HepG2 (cell line): ENCODE measurements around the gene SPRR3. TPM values are rescaled to one million over a fixed set of nuclear protein-coding genes. Genes with fewer than 3 reads are reported as not detected.

Experiments
- ATAC-seq: fragments of 200-7000 bp; cut with Tn5 transposase; 3 replicates; pipeline ENCODE4 v1.9.1; 2020; ENCODE audit warnings: mild to moderate bottlenecking, moderate library complexity
- BruUV-seq: library from RNA; stranded (reverse); fragments of 400-500 nt; replicated peaks from 2 replicates; lab custom pipeline; 2021; lab: Mats Ljungman, UMichigan
- CTCF ChIA-PET: fragments of 300-600 bp; formaldehyde crosslinking; extraction: SDS; loops from one replicate; lab custom pipeline; 2021; ENCODE audit warnings: low total read pairs, inconsistent platforms, low intra/inter-chr PET ratio; lab: Yijun Ruan, JAX
- POLR2A ChIA-PET: fragments of 350-600 bp; sonication (Branson Sonifier 250); formaldehyde crosslinking; loops from one replicate; lab custom pipeline; 2020; ENCODE audit warnings: antibody characterized with exemption, inconsistent platforms; lab: Yijun Ruan, JAX
- DNase-seq: peaks from one replicate; pipeline ENCODE4 v3.0.0-alpha.2; 2015; ENCODE audit warnings: low spot score
- FAIRE-seq: peaks from 3 replicates; lab custom pipeline; 2011; peaks lifted over from hg19 to GRCh38; lab: Jason Lieb, UNC
- H2AFZ ChIP-seq: one replicate; pipeline ENCODE4 v1.6.1; 2011; ENCODE audit warnings: low read length, inconsistent platforms
- H3K27ac ChIP-seq: fragments of 300-600 bp; 3 replicates; pipeline ENCODE4 v1.8.0; 2011; ENCODE audit warnings: mixed run types, mild to moderate bottlenecking, mixed read lengths, low read length, inconsistent platforms; ENCODE audit not compliant: insufficient read depth; ENCODE audit errors: extremely low read length
- H3K27me3 ChIP-seq, 2 experiments: fragments of 200-600 bp in 1 of 2; 2 replicates in 1 of 2; 3 replicates in 1 of 2; pipeline versions ENCODE4 v1.6.0 to v1.8.0; 2011; ENCODE audit warnings: low read length in 2 of 2, mild to moderate bottlenecking in 2 of 2, moderate library complexity in 2 of 2, inconsistent platforms in 1 of 2; ENCODE audit not compliant: insufficient read depth in 2 of 2, control insufficient read depth in 1 of 2
- H3K36me3 ChIP-seq, 2 experiments: fragments of 200-600 bp in 1 of 2; replicated peaks in 1 of 2; 2 replicates in 1 of 2; 3 replicates in 1 of 2; pipeline versions ENCODE4 v1.5.1 to v1.8.0; 2011; ENCODE audit warnings: low read length in 2 of 2, inconsistent platforms in 1 of 2; ENCODE audit not compliant: insufficient read depth in 2 of 2, control insufficient read depth in 1 of 2
- H3K4me1 ChIP-seq: 2 replicates; pipeline ENCODE4 v1.5.1; 2012; ENCODE audit warnings: low read length, inconsistent platforms; ENCODE audit not compliant: insufficient read depth
- H3K4me2 ChIP-seq: 2 replicates; pipeline ENCODE4 v1.6.0; 2011; ENCODE audit warnings: low read depth, low read length, inconsistent platforms
- H3K4me3 ChIP-seq, 3 experiments: fragments of 200-600 bp in 1 of 3; sonication (generic), shearing (Covaris generic) in 1 of 3; replicated peaks in 1 of 3; 2 replicates each; pipeline ENCODE4 v1.5.1; 2011 to 2016; ENCODE audit warnings: low read length in 3 of 3, inconsistent platforms in 2 of 3, low read depth in 2 of 3, mild to moderate bottlenecking in 2 of 3, control low read depth in 1 of 3, mixed read lengths in 1 of 3; ENCODE audit not compliant: insufficient read depth in 1 of 3
- H3K79me2 ChIP-seq: one replicate; pipeline ENCODE4 v1.6.1; 2011; ENCODE audit warnings: low read length, inconsistent platforms; ENCODE audit not compliant: insufficient read depth
- H3K9ac ChIP-seq: 2 replicates; pipeline ENCODE4 v1.6.0; 2011; ENCODE audit warnings: mild to moderate bottlenecking, low read depth, low read length, inconsistent platforms; ENCODE audit not compliant: insufficient read depth
- H3K9me3 ChIP-seq: 2 replicates; pipeline ENCODE4 v1.5.1; 2012; ENCODE audit warnings: mild to moderate bottlenecking, low read length
- H4K20me1 ChIP-seq: 2 replicates; pipeline ENCODE4 v1.6.0; 2011; ENCODE audit warnings: inconsistent platforms, mild to moderate bottlenecking, low read length, moderate library complexity; ENCODE audit not compliant: insufficient read depth
- ASH2L ChIP-seq: fragments of 300-600, 200-600 bp; sonication (generic); IDR thresholded peaks from 2 replicates; pipeline ENCODE4 v1.7.0; 2017; ENCODE audit warnings: low read depth, mild to moderate bottlenecking, moderate library complexity, mixed read lengths, low read length; ENCODE audit not compliant: insufficient read length
- NFE2L1 ChIP-seq: sonication (generic); formaldehyde crosslinking; IDR thresholded peaks from 2 replicates; pipeline ENCODE4 v1.4.0; 2020; ENCODE audit warnings: missing genetic modification reagents, mild to moderate bottlenecking, borderline replicate concordance
- NRL ChIP-seq: sonication (generic); formaldehyde crosslinking; IDR thresholded peaks from 2 replicates; pipeline ENCODE4 v1.5.0; 2020; ENCODE audit warnings: missing genetic modification reagents, mild to moderate bottlenecking, moderate library complexity, borderline replicate concordance
- SATB2 ChIP-seq: sonication (generic); formaldehyde crosslinking; IDR thresholded peaks from 2 replicates; pipeline ENCODE4 v1.5.0; 2020; ENCODE audit warnings: missing genetic modification reagents
- SP1 ChIP-seq, 2 experiments: fragments of 450-650 bp in 1 of 2; sonication (generic) in 1 of 2; formaldehyde crosslinking in 1 of 2; IDR thresholded peaks; 2 replicates each; pipeline versions ENCODE4 v1.4.0 to v1.6.1; 2016 to 2020; ENCODE audit warnings: missing genetic modification reagents in 1 of 2
- ZNF124 ChIP-seq: sonication (generic); formaldehyde crosslinking; IDR thresholded peaks from 2 replicates; pipeline ENCODE4 v1.4.0; 2020; ENCODE audit warnings: missing genetic modification reagents
- ZNF317 ChIP-seq: sonication (generic); formaldehyde crosslinking; IDR thresholded peaks from 2 replicates; pipeline ENCODE4 v1.5.0; 2020; ENCODE audit warnings: mild to moderate bottlenecking, missing genetic modification reagents
- ZNF563 ChIP-seq: sonication (generic); formaldehyde crosslinking; IDR thresholded peaks from 2 replicates; pipeline ENCODE4 v1.8.0; 2022; ENCODE audit warnings: mild to moderate bottlenecking, moderate library complexity, missing genetic modification reagents
- ZNF572 ChIP-seq: sonication (generic); formaldehyde crosslinking; IDR thresholded peaks from 2 replicates; pipeline ENCODE4 v1.5.1; 2020; ENCODE audit warnings: mild to moderate bottlenecking, missing genetic modification reagents
- ZNF710 ChIP-seq: sonication (generic); formaldehyde crosslinking; IDR thresholded peaks from 2 replicates; pipeline ENCODE4 v1.5.0; 2020; ENCODE audit warnings: mild to moderate bottlenecking, missing genetic modification reagents, borderline replicate concordance
- ZZZ3 ChIP-seq: sonication (generic); formaldehyde crosslinking; IDR thresholded peaks from 2 replicates; pipeline ENCODE4 v1.4.0; 2020; ENCODE audit warnings: missing genetic modification reagents, mild to moderate bottlenecking, borderline replicate concordance
- WGBS: methylation state at CpG from one replicate; pipeline ENCODE4 v1.1.6; 2017; ENCODE audit warnings: low lambda C conversion rate; 5-methylcytosine and 5-hydroxymethylcytosine counted together
- in situ Hi-C: cut with HindIII; loops from 2 replicates; pipeline ENCODE4 v1.10.0; 2017; ENCODE audit warnings: low pct_unique_long_range_greater_than_20kb; ENCODE audit not compliant: extremely low pct_ligation_motif_present
- intact Hi-C: fragments of 100-400 bp; cut with micrococcal nuclease; formaldehyde crosslinking; loops from one replicate; pipeline ENCODE4 v1.10.0; 2022; ENCODE audit not compliant: unreplicated experiment
- polyA plus RNA-seq, 8 experiments: library from polyadenylated mRNA; depleted of rRNA in 3 of 8; stranded (reverse) in 7 of 8; unstranded in 1 of 8; fragments of >200 nt; fragmentation: Illumina TruSeq in 4 of 8; extraction: Trizol in 4 of 8; gene quantifications; 2 replicates each; pipeline versions ENCODE4 v1.2.1 to v1.2.3, GENCODE V29; 2011 to 2016; ENCODE audit warnings: low read depth in 4 of 8, missing spikeins in 1 of 8, mixed read lengths in 1 of 8; ENCODE audit not compliant: insufficient read depth in 1 of 8
- total RNA-seq, 5 experiments: library from RNA; depleted of rRNA; stranded (reverse); fragments of >200 nt; fragmentation: Illumina TruSeq; extraction: Trizol; gene quantifications; 2 replicates each; pipeline ENCODE4 v1.2.3, GENCODE V29; 2016; ENCODE audit warnings: low read depth in 1 of 5
- TF ChIP-seq, protein P1 (sequence below): sonication (generic); formaldehyde crosslinking; IDR thresholded peaks from 2 replicates; pipeline ENCODE4 v1.5.1; 2020; ENCODE audit warnings: missing genetic modification reagents, mild to moderate bottlenecking, borderline replicate concordance

The SPRR3 gene
- total and polyA plus RNA-seq, 2 of the 13 experiments (the other 11 are each of a cell fraction or from before 2014, with no cell fraction given), result not detected

- TF ChIP-seq SP1 (IDR thresholded peaks at IDR 0.05) (no peak), SP1 (CRISPR knock-in tag; IDR thresholded peaks at IDR 0.05) (no peak), ZNF563 (CRISPR knock-in tag) (no peak), ZNF710 (CRISPR knock-in tag) (no peak), SATB2 (CRISPR knock-in tag) (no peak)
Measured at GRCh38 chr1:152954436-152954835, 47.1 kb upstream of the SPRR3 start (continued).

DNA sequence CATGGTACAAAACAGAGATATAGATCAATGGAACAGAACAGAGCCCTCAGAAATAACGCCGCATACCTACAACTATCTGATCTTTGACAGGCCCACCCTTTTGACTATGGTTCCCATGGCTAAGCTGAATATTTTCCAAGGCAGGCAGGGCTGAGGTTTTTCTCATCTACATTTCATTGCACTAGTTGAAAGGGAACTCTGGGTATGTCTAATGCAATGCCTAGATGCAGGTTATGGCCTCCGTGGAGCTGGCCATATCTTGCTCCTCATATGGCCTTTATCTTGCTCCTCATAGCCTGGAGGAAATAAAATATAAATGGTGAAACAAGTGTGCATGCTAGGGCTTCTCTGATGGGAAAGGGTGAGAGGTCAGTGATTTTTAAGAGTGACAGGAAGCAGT lies 44.0 kb upstream of the SPRR3 start:
- CTCF ChIA-PET, result no interaction called here
- ATAC-seq, result no peak
- Histone ChIP-seq H3K4me2 (no peak overlapping the region), H3K36me3 (no peaks in the 10 kb centered on the region), H4K20me1 (no peaks in the 10 kb centered on the region), H3K4me3 (no peak overlapping the region), H3K9ac (no peak overlapping the region), H3K4me1 (no peaks in the 10 kb centered on the region), H3K27me3 (peaks cover 0 to 14% of the 10 kb centered on the region in 2 experiments; a peak in 1 of 5 replicates), H3K79me2 (no peaks in the 10 kb centered on the region), H3K9me3 (no peaks in the 10 kb centered on the region), H2AFZ (no peak overlapping the region), H3K27ac (no peak overlapping the region)
- no TSS peak for BruUV-seq
- in situ Hi-C loops (no loop called here), intact Hi-C loops (loop anchor here (10.0 kb wide), 1 partner anchor 63 kb away; no protein-coding TSS in a partner anchor)
- POLR2A ChIA-PET, result no interaction called here
- DNase-seq, result no peak
- FAIRE-seq, result no peak
- 3% methylated on average over 3 of the region's 3 CpGs for whole genome bisulfite sequencing
- TF ChIP-seq NRL (CRISPR knock-in tag) (no peak), ZZZ3 (CRISPR knock-in tag) (no peak), ASH2L (no peak), ZNF317 (CRISPR knock-in tag) (no peak), NFE2L1 (CRISPR knock-in tag) (no peak), ZNF124 (CRISPR knock-in tag) (no peak), ZNF572 (CRISPR knock-in tag) (no peak), SATB2 (CRISPR knock-in tag) (no peak)
- TF ChIP-seq, protein P1, sequence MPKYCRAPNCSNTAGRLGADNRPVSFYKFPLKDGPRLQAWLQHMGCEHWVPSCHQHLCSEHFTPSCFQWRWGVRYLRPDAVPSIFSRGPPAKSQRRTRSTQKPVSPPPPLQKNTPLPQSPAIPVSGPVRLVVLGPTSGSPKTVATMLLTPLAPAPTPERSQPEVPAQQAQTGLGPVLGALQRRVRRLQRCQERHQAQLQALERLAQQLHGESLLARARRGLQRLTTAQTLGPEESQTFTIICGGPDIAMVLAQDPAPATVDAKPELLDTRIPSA (CRISPR knock-in tag), result no peak
